Upper lobe of right lung (tissue), 1 donor: ENCODE measurements around the gene HRAS. TPM values are rescaled to one million over a fixed set of nuclear protein-coding genes. Genes with fewer than 3 reads are reported as not detected.

Experiments
- ATAC-seq: fragments of 200-7000 bp; cut with Tn5 transposase; one replicate; pipeline ENCODE4 v1.9.1; 2020; ENCODE audit warnings: mild to moderate bottlenecking, moderate library complexity
- DNase-seq: peaks from one replicate; pipeline ENCODE4 v3.0.0-alpha.2; 2020
- H3K27ac ChIP-seq: fragments of 200-600 bp; one replicate; pipeline ENCODE4 v1.8.0; 2022
- H3K27me3 ChIP-seq: fragments of 200-600 bp; one replicate; pipeline ENCODE4 v1.8.0; 2022; ENCODE audit warnings: mild to moderate bottlenecking
- H3K36me3 ChIP-seq: fragments of 200-600 bp; one replicate; pipeline ENCODE4 v1.8.0; 2022
- H3K4me1 ChIP-seq: fragments of 200-600 bp; one replicate; pipeline ENCODE4 v1.8.0; 2022
- H3K4me3 ChIP-seq: fragments of 200-600 bp; one replicate; pipeline ENCODE4 v1.8.0; 2022; ENCODE audit warnings: mild to moderate bottlenecking
- H3K9me3 ChIP-seq: fragments of 200-600 bp; one replicate; pipeline ENCODE4 v1.8.0; 2022
- intact Hi-C: fragments of 100-400 bp; cut with DNase I; formaldehyde crosslinking; loops from one replicate; pipeline ENCODE4 v1.11.0; 2022
- total RNA-seq: library from RNA; stranded (reverse); fragmentation: NEBNext Ultra II Directional; extraction: Animal tissue kit (Norgen Biotek cat#: 25700); gene quantifications from one replicate; pipeline ENCODE4 v1.2.1, GENCODE V29; 2021
- TF ChIP-seq, protein P1 (sequence below): fragments of 200-600 bp; IDR thresholded peaks from one replicate; pipeline ENCODE4 v1.8.0; 2022; ENCODE audit warnings: antibody characterized with exemption
- donor health status: DM: no; HTN: yes; CAD: no; lungs with severe emphysema.

The HRAS gene
- total RNA-seq, 1 donor from 2014 or later, result 55.5 TPM

DNA sequence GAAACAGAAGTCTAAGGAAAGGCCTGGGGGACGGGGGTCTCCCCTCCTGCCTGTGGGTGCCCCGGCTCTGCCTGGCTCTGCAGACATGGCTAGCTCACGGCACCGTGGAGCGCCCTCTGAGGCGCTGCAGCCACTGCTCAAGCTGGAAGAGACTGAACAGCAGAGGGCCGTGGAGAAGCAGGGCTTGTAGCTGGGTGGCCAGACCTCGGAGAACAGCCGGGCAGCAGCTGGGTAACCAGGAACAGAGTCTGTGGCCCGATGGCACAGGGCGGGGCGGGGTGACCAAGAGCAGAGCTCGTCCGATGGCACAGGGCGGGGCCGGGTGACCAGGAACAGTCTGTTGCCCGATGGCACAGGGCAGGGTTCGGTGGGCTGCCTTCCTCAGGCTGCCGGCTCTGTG, 46.4 kb downstream of the HRAS start:
- H3K9me3 ChIP-seq, result no peaks in the 10 kb centered on the region
- DNase-seq (peak; percentile 63), ATAC-seq (no peak)
- no peaks in the 10 kb centered on the region for H3K4me1 ChIP-seq
- no peak overlapping the region for H3K27ac ChIP-seq
- TF ChIP-seq, protein P1, sequence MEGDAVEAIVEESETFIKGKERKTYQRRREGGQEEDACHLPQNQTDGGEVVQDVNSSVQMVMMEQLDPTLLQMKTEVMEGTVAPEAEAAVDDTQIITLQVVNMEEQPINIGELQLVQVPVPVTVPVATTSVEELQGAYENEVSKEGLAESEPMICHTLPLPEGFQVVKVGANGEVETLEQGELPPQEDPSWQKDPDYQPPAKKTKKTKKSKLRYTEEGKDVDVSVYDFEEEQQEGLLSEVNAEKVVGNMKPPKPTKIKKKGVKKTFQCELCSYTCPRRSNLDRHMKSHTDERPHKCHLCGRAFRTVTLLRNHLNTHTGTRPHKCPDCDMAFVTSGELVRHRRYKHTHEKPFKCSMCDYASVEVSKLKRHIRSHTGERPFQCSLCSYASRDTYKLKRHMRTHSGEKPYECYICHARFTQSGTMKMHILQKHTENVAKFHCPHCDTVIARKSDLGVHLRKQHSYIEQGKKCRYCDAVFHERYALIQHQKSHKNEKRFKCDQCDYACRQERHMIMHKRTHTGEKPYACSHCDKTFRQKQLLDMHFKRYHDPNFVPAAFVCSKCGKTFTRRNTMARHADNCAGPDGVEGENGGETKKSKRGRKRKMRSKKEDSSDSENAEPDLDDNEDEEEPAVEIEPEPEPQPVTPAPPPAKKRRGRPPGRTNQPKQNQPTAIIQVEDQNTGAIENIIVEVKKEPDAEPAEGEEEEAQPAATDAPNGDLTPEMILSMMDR, result no peak
- peaks cover 27% of the 10 kb centered on the region for H3K36me3 ChIP-seq
- intact Hi-C loops, result no loop called here
- H3K4me3 ChIP-seq, result no peak overlapping the region
- H3K27me3 ChIP-seq, result no peaks in the 10 kb centered on the region

- ATAC-seq (no peak), DNase-seq (no peak)
- TF ChIP-seq, protein P1, result no peak
- intact Hi-C loops, result no loop called here
- no peaks in the 10 kb centered on the region for H3K4me1 ChIP-seq
- H3K27ac ChIP-seq, result no peak overlapping the region
- H3K9me3 ChIP-seq, result no peaks in the 10 kb centered on the region
- no peak overlapping the region for H3K4me3 ChIP-seq
- H3K36me3 ChIP-seq, result peaks cover 23% of the 10 kb centered on the region
- no peaks in the 10 kb centered on the region for H3K27me3 ChIP-seq
These were observed 46.8 kb downstream of the HRAS start for GRCh38 chr11:488579-488978.

- H3K9me3 ChIP-seq, result no peaks in the 10 kb centered on the region
- intact Hi-C loops, result no loop called here
- DNase-seq (no peak), ATAC-seq (no peak)
- peaks cover 18% of the 10 kb centered on the region for H3K36me3 ChIP-seq
- H3K27me3 ChIP-seq, result no peaks in the 10 kb centered on the region
- H3K4me3 ChIP-seq, result no peak overlapping the region
- no peak overlapping the region for H3K27ac ChIP-seq
- TF ChIP-seq, protein P1, result no peak
- no peaks in the 10 kb centered on the region for H3K4me1 ChIP-seq
These were observed 47.3 kb downstream of the HRAS start for GRCh38 chr11:488062-488461.

- H3K36me3 ChIP-seq, result peaks cover 14% of the 10 kb centered on the region
- ATAC-seq, result no peak
- intact Hi-C loops, result no loop called here
- DNase-seq, result no peak
- no peak overlapping the region for H3K4me3 ChIP-seq
- no peaks in the 10 kb centered on the region for H3K9me3 ChIP-seq
- H3K27ac ChIP-seq, result no peak overlapping the region
- no peaks in the 10 kb centered on the region for H3K4me1 ChIP-seq
- no peaks in the 10 kb centered on the region for H3K27me3 ChIP-seq
- TF ChIP-seq, protein P1, result no peak
These were observed 47.8 kb downstream of the HRAS start for GRCh38 chr11:487571-488021.

DNA sequence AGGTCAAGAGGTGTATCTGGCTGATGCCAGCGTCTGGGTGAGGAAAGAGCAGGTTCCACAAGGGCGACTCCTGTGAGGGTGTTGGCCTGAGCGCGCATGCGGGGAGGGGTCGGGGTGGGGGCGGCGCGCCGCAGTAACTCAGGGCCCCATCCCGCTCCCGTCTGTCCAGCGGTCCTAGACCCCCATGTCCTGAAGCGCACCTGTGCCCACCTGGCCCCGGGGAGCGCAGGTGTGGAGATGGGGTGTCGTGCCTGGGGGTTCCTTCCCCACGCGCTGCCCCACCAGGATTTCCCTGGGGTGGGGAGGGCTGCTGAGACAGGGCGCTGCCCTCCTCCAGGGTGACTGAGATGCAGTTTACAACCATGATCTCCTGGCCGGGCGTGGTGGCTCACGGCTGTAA, 49.2 kb downstream of the HRAS start:
- ATAC-seq, result no peak
- H3K9me3 ChIP-seq, result no peaks in the 10 kb centered on the region

More for the DNA sequence above, 49.2 kb downstream of the HRAS start:
- no peaks in the 10 kb centered on the region for H3K27me3 ChIP-seq
- DNase-seq, result no peak
- TF ChIP-seq, protein P1, result no peak
- intact Hi-C loops, result no loop called here
- H3K4me3 ChIP-seq, result no peak overlapping the region
- H3K36me3 ChIP-seq, result peaks cover 14% of the 10 kb centered on the region
- H3K27ac ChIP-seq, result no peak overlapping the region
- no peaks in the 10 kb centered on the region for H3K4me1 ChIP-seq
